Esophagus (tissue), 2 donors: Measurements from ENCODE around the gene SOWAHB. TPM values are rescaled to one million over a fixed set of nuclear protein-coding genes. Genes with fewer than 3 reads are reported as not detected.
"Not testable (repeated sequence)": the region's sequence is repeated elsewhere in the genome, so short reads cannot be mapped to it uniquely, and the experiment has no call there.

Experiments
- H3K27ac ChIP-seq, 2 donors: one replicate each; pipeline ENCODE4 v1.5.1; 2013; ENCODE audit warnings: low read depth in 2 of 2, mild to moderate bottlenecking in 2 of 2, inconsistent platforms in 1 of 2, low read length in 1 of 2, moderate library complexity in 1 of 2
- H3K27me3 ChIP-seq, 2 donors: one replicate each; pipeline ENCODE4 v1.6.1; 2013; ENCODE audit warnings: low read length in 2 of 2, control low read depth in 1 of 2, mild to moderate bottlenecking in 1 of 2; ENCODE audit not compliant: insufficient read depth in 2 of 2, control insufficient read depth in 1 of 2
- H3K36me3 ChIP-seq, 2 donors: one replicate each; pipeline ENCODE4 v1.6.1; 2013; ENCODE audit warnings: low read length in 1 of 2; ENCODE audit not compliant: control insufficient read depth in 2 of 2, insufficient read depth in 2 of 2
- H3K4me1 ChIP-seq, 2 donors: one replicate each; pipeline ENCODE4 v1.6.1; 2013; ENCODE audit warnings: low read length in 1 of 2; ENCODE audit not compliant: control insufficient read depth in 2 of 2, insufficient read depth in 2 of 2
- H3K4me3 ChIP-seq, 2 donors: one replicate each; pipeline ENCODE4 v1.5.1; 2013; ENCODE audit warnings: low read length in 2 of 2, mild to moderate bottlenecking in 2 of 2, low read depth in 1 of 2, moderate library complexity in 1 of 2
- H3K9me3 ChIP-seq, 2 donors: one replicate each; pipeline ENCODE4 v1.6.1; 2013; ENCODE audit warnings: mild to moderate bottlenecking in 2 of 2, low read depth in 1 of 2, low read length in 1 of 2, moderate library complexity in 1 of 2; ENCODE audit not compliant: control insufficient read depth in 2 of 2, insufficient read depth in 1 of 2
- WGBS, 2 donors: extraction: QIAGEN DNeasy Blood & Tissue Kit; methylation state at CpG; one replicate each; pipeline ENCODE4 v1.1.7; 2013; 5-methylcytosine and 5-hydroxymethylcytosine counted together
- polyA plus RNA-seq, 2 donors: library from polyadenylated mRNA; stranded (reverse); fragments of 200-250 nt; gene quantifications; one replicate each; pipeline ENCODE4 v1.2.3, GENCODE V29; 2013
- donor health status: healthy with polysubstance abuse.
- donor health status: Bipolar disorder and iron deficiency.

SOWAHB gene
- polyA plus RNA-seq, 2 donors, result 1.6 to 6.2 TPM

GRCh38 chr4:76879731-76880364, 18.1 kb downstream of the SOWAHB start:
- Histone ChIP-seq H3K27me3 (no peaks in the 10 kb centered on the region), H3K27ac (no peak overlapping the region), H3K4me3 (no peak overlapping the region), H3K36me3 (no peaks in the 10 kb centered on the region), H3K9me3 (no peaks in the 10 kb centered on the region), H3K4me1 (no peaks in the 10 kb centered on the region)
- 74 to 85% methylated on average over 3 of the region's 3 CpGs for WGBS, 2 donors

GRCh38 chr4:76878641-76879165, 19.2 kb downstream of the SOWAHB start:
- WGBS, 2 donors, result 65 to 72% methylated on average over 3 of the region's 3 CpGs
- not testable (repeated sequence) for H3K36me3 ChIP-seq, H3K9me3 ChIP-seq, H3K27ac ChIP-seq, H3K4me3 ChIP-seq, H3K4me1 ChIP-seq, H3K27me3 ChIP-seq

- WGBS, 2 donors, result 89 to 91% methylated on average over 4 of the region's 4 CpGs
- Histone ChIP-seq H3K4me1 (no peaks in the 10 kb centered on the region), H3K9me3 (no peaks in the 10 kb centered on the region), H3K27ac (no peak overlapping the region), H3K27me3 (no peaks in the 10 kb centered on the region), H3K36me3 (no peaks in the 10 kb centered on the region), H3K4me3 (no peak overlapping the region)
These were observed 23.8 kb downstream of the SOWAHB start for GRCh38 chr4:76874176-76874575.

GRCh38 chr4:76873495-76873894, 24.4 kb downstream of the SOWAHB start:
- no peak overlapping the region for H3K27ac ChIP-seq
- H3K9me3 ChIP-seq, result no peaks in the 10 kb centered on the region
- H3K36me3 ChIP-seq, result no peaks in the 10 kb centered on the region
- WGBS, 2 donors, result 55 to 69% methylated on average over 1 of the region's 1 CpG
- no peak overlapping the region for H3K4me3 ChIP-seq
- no peaks in the 10 kb centered on the region for H3K27me3 ChIP-seq
- no peaks in the 10 kb centered on the region for H3K4me1 ChIP-seq

- Histone ChIP-seq H3K4me3 (no peak overlapping the region), H3K27ac (no peak overlapping the region), H3K4me1 (no peaks in the 10 kb centered on the region), H3K27me3 (no peaks in the 10 kb centered on the region), H3K36me3 (no peaks in the 10 kb centered on the region), H3K9me3 (no peaks in the 10 kb centered on the region)
These were observed 25.4 kb downstream of the SOWAHB start for GRCh38 chr4:76872556-76872955.

- not testable (repeated sequence) for H3K27ac ChIP-seq, H3K9me3 ChIP-seq, H3K4me3 ChIP-seq, H3K4me1 ChIP-seq, H3K27me3 ChIP-seq, H3K36me3 ChIP-seq
- 73 to 89% methylated on average over 4 of the region's 4 CpGs for WGBS, 2 donors
These were observed 29.2 kb downstream of the SOWAHB start for GRCh38 chr4:76868780-76869179.

- Histone ChIP-seq H3K36me3 (no peaks in the 10 kb centered on the region), H3K4me1 (no peaks in the 10 kb centered on the region), H3K27ac (no peak overlapping the region), H3K4me3 (no peak overlapping the region), H3K27me3 (no peaks in the 10 kb centered on the region), H3K9me3 (no peaks in the 10 kb centered on the region)
- WGBS, 2 donors, result 57 to 68% methylated on average over 16 of the region's 16 CpGs
These were observed 29.9 kb downstream of the SOWAHB start for GRCh38 chr4:76867880-76868655.

- Histone ChIP-seq H3K27ac (no peak overlapping the region), H3K9me3 (no peaks in the 10 kb centered on the region), H3K36me3 (no peaks in the 10 kb centered on the region), H3K4me3 (no peak overlapping the region), H3K27me3 (no peaks in the 10 kb centered on the region), H3K4me1 (no peaks in the 10 kb centered on the region)
- WGBS, 2 donors, result 90 to 91% methylated on average over 7 of the region's 7 CpGs
These were observed 30.6 kb downstream of the SOWAHB start for GRCh38 chr4:76867377-76867776.

GRCh38 chr4:76866641-76867040, 31.3 kb downstream of the SOWAHB start:
- H3K36me3 ChIP-seq, result no peaks in the 10 kb centered on the region
- no peak overlapping the region for H3K4me3 ChIP-seq
- no peak overlapping the region for H3K27ac ChIP-seq
- no peaks in the 10 kb centered on the region for H3K9me3 ChIP-seq
- H3K27me3 ChIP-seq, result no peaks in the 10 kb centered on the region
- WGBS, 2 donors, result 89 to 92% methylated on average over 9 of the region's 9 CpGs
- H3K4me1 ChIP-seq, result no peaks in the 10 kb centered on the region

- no peaks in the 10 kb centered on the region for H3K9me3 ChIP-seq
- H3K4me1 ChIP-seq, result no peaks in the 10 kb centered on the region
- WGBS, 2 donors, result 45 to 49% methylated on average over 1 of the region's 1 CpG
- H3K36me3 ChIP-seq, result no peaks in the 10 kb centered on the region
- H3K4me3 ChIP-seq, result no peak overlapping the region
- no peak overlapping the region for H3K27ac ChIP-seq
- H3K27me3 ChIP-seq, result no peaks in the 10 kb centered on the region
These were observed 39.6 kb downstream of the SOWAHB start for GRCh38 chr4:76858319-76858718.
